HG02642 (cell line): ENCODE data around the gene ZSCAN21.

Experiments used
- ATAC-seq: cut with Tn5 transposase; IDR thresholded peaks from one replicate; pipeline ENCODE4 v1.9.1; 2021; ENCODE audit warnings: mild to moderate bottlenecking; ENCODE audit not compliant: unreplicated experiment, poor library complexity

ZSCAN21 gene

GRCh38 chr7:100024020-100024619 is 25.5 kb upstream of the ZSCAN21 start:
- no peak for ATAC-seq

GRCh38 chr7:100027197-100027596 is 22.4 kb upstream of the ZSCAN21 start:
- no peak for ATAC-seq

- no peak for ATAC-seq
Observed at GRCh38 chr7:100029596-100029995, 20.0 kb upstream of the ZSCAN21 start.

- no peak for ATAC-seq
Observed at GRCh38 chr7:100033526-100033925, 16.0 kb upstream of the ZSCAN21 start.

- ATAC-seq: no peak
Observed at GRCh38 chr7:100034871-100035510, 14.6 kb upstream of the ZSCAN21 start.

- no peak for ATAC-seq
Observed at GRCh38 chr7:100035876-100036275, 13.7 kb upstream of the ZSCAN21 start.

- ATAC-seq: no peak
Observed at GRCh38 chr7:100038326-100038725, 11.2 kb upstream of the ZSCAN21 start.

GRCh38 chr7:100040575-100040974 is 9.0 kb upstream of the ZSCAN21 start:
- no peak for ATAC-seq

GRCh38 chr7:100044718-100045117 is 4.9 kb upstream of the ZSCAN21 start:
- no peak for ATAC-seq

- no peak for ATAC-seq
Observed at GRCh38 chr7:100048680-100049079, 894 bp upstream of the ZSCAN21 start.

GRCh38 chr7:100051611-100052010 is 2.0 kb downstream of the ZSCAN21 start:
- ATAC-seq: no peak

- ATAC-seq: no peak
Observed at GRCh38 chr7:100053215-100053614, 3.6 kb downstream of the ZSCAN21 start.

GRCh38 chr7:100057006-100057405 is 7.4 kb downstream of the ZSCAN21 start:
- no peak for ATAC-seq

- ATAC-seq: no peak
Observed at GRCh38 chr7:100059251-100059739, 9.7 kb downstream of the ZSCAN21 start.

- ATAC-seq: no peak
Observed at GRCh38 chr7:100061518-100062193, 12.1 kb downstream of the ZSCAN21 start.

- ATAC-seq: no peak
Observed at GRCh38 chr7:100063376-100063775, 13.8 kb downstream of the ZSCAN21 start.

GRCh38 chr7:100064162-100064561 is 14.6 kb downstream of the ZSCAN21 start:
- ATAC-seq: no peak

- ATAC-seq: no peak
Observed at GRCh38 chr7:100065452-100066186, 16.0 kb downstream of the ZSCAN21 start.

- no peak for ATAC-seq
Observed at GRCh38 chr7:100066953-100067352, 17.4 kb downstream of the ZSCAN21 start.

- no peak for ATAC-seq
Observed at GRCh38 chr7:100069991-100070390, 20.4 kb downstream of the ZSCAN21 start.
